Stimulated activated naive CD8-positive, alpha-beta T cell treated with anti-CD3 and anti-CD28 coated beads, Interleukin-15, Interleukin-2, amounts not matched to agents 100 U/mL and 50 U/mL, for 24 hours (primary cell): ENCODE measurements around the gene ANTXR2.

Experiments used
- ATAC-seq: fragments of 150-1000 bp; cut with Tn5 transposase; one replicate; pipeline ENCODE4 v1.10.0; 2021
- DNase-seq: peaks from one replicate; pipeline ENCODE4 v3.0.0; 2021

ANTXR2 gene

DNA sequence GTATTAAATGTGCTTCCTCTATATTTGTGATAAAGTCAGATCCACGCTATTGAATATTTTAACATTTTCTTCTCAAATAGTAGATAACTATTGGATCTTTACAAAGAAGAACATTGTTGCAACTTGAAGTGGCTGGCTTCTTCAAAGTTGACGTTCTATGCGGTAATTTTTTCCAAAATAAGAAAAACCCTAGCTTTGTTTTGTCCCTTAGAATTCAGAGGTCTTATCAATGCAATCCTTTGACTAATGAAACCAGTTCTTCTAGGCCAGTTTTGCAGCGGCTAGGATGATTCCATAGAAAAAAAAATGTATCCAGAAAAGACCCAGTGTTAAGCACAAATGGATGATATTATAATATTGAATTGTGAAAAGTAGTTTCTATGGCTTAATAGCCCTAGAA, 89.6 kb downstream of the ANTXR2 start:
- no peak for ATAC-seq

DNA sequence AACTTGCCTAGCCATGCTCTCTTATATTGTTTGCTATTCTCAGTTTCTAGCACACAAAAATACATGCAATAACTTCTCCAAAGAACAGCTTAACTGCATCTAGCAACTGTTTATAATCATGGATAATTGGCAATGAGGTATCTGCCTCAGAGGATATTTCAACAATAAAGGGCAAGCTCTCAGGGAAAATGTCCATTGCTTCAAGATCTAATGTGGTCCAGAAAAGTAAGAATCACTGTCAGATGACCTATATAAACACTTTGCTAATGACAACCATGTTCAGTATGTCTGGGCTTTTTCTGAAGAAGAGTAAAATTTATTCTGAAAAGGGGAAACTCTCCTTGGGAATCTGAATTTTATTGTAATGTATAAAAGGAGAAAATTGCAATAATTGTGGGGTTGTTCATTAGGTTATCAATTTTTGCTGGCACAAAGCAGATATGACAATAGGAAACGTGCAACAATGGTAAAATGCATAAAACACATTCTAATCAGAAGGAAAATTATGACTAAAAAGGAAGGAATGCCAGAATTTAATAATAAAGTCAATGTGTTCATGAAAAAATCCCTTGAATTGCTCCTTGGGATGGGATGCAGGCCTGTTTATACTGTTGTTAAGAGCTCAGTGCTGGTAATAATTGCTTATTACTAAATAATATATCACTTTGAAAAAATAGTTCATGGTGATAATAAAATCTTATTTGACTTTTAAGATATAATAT, 90.3 kb downstream of the ANTXR2 start:
- no peak for ATAC-seq
- DNase-seq = no peak

More for the DNA sequence above, 89.6 kb downstream of the ANTXR2 start:
- no peak for DNase-seq

- no peak for ATAC-seq
- DNase-seq = no peak
These were observed 92.6 kb downstream of the ANTXR2 start for GRCh38 chr4:79980448-79980847.

DNA sequence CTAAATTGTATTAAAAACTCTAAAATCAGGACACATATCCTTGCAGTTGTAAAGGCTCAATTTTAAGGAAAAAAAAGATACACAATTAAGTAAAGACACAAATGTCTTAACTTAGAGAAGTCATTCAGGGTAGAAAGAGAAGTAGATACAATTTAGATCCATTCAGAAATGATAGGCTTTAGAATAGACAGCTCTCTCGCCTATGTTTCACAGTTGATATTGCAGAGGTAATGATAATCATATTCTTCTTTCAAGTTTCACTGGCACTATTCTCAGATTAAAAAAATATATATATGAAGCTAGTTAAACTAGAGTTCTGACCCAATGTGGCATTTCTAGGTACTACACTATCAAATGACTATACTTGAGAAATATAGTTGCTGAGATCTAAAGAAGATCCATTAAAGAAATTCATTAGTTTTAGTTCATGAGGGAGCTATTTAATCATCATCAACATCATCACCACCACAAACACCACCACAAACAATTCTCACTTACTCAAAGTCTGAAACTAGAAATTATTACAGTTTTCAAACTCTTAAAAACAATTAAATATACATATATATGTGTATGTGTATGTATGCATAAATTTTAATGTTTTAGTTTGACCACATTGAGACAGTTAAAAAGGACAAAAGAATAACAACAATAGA, 93.1 kb downstream of the ANTXR2 start:
- ATAC-seq = no peak
- DNase-seq = no peak

DNA sequence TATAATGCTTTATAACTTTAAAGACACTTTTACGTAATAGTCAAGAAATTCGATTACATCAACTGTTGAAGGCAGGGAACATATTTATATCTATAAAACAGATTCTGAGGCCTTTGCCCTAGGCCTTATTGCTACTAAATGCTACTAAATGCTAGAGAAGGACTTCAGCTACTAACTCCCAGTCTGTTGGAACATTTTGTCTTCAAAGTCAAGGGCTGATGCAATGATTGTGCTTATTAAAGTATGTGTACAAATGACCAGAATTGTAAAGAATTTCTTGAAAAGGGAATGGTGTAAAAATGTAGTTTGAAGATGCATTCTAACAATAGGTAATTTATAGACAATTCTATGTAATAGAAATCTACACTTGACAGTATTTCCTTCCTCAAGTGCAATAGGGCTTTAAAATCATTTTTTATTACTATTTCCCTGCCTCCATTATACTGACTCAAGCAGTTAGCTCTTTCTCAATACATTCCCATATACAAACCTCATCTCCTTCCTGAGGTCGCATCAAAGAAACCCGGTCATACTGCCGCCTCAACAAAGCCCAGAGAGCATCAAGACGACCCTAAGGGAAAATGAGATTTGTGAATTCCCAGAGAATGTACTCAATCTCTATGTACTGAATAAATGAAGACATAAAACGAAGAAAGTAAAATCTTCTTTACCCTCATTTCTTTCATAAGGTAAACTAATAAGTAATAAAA, 95.7 kb downstream of the ANTXR2 start:
- ATAC-seq (no peak), DNase-seq (no peak)

DNA sequence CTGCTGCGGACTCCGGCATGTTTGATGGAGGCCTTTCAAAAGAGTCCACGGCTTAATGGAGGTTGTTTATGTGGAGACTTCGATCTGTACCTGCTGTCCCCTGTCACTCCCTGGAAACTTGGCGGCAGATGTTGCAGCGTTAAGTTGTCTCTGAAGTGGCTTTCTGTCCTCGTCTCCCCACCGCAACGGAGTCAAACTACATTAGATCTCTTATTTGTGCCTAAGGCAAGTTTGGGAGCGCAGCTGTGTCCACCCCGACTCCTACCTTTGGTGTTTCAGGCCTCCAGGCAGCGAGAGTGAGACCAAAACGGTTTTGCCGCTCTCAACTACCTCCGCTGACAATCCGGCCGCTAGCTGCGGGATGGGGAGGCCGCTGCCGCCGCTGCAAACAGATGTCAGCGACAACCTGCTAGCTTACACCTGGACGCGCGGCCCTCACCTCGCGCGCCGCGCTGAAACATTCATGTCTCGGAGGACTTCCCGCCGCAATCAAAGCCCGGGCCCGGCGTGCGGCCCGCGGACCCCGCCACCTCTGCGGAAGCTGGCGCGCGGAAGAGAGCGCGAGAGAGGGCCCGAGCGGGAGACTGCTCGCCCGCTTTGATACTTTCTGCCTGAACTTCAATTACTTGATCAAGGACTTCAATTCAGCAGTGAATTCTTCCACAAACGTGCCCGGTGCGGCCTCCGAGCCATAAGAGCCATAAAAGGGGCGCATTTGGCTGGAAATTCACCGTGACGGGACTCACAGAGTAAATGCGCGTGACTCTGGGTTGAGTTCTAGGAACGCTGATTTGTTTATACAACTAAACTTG, 108.4 kb downstream of the ANTXR2 start:
- no peak for DNase-seq
- no peak for ATAC-seq

DNA sequence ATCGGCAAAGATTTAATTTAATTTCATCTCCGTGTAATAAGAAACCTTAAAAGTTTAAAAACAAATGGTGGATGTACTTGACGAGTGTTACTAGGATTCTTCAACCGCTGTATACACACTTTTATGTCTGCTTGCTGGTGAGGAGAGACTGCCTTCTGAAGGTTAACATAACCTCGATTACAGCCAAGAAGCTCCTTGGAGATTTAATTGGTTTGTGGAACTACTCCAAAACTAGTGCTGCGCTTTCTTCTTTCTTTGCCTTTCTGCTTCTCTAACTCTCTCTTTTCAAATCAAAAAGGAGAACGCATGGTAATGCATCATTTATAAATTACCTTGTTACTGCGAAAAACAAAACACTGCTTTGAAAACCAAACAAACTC, 109.0 kb downstream of the ANTXR2 start:
- no peak for ATAC-seq
- no peak for DNase-seq

- DNase-seq = no peak
- no peak for ATAC-seq
These were observed 113.4 kb downstream of the ANTXR2 start for GRCh38 chr4:79959652-79960051.

DNA sequence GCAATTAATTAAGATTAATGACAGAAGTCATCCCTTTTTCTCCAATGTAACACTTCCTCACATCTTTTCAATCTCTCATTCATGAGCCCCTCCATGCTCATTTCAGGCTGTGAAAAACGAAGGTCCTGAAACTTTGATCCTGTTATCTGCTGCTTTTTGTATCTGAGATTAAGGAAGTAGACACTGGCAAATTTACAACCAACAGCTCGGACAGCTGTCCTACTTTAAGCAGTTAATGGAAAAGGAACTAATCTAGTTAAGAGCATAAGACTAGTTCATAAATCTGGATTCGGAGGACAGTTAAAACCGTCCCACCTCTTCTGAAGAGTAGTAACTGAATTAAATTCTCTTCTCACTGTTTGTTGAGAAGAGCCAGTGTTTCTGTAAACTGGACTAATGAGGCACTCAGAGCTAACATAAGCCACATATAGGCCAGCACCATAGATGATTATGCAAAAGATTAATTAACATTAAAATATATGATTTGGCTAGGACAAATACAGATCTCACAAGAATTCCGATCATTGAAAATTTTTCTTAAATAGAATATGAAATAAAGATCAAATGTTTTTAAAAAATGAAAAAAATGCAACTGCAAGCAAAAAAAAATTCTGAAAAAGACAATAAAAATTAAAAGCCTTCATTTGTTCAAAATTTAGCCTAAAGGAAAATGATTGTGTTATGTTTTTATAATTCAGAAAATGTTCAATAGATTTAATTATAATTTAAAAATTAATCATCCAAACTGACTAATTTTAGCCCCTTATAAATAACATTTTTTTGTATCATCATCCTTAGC, 114.4 kb downstream of the ANTXR2 start:
- DNase-seq (no peak), ATAC-seq (no peak)

DNA sequence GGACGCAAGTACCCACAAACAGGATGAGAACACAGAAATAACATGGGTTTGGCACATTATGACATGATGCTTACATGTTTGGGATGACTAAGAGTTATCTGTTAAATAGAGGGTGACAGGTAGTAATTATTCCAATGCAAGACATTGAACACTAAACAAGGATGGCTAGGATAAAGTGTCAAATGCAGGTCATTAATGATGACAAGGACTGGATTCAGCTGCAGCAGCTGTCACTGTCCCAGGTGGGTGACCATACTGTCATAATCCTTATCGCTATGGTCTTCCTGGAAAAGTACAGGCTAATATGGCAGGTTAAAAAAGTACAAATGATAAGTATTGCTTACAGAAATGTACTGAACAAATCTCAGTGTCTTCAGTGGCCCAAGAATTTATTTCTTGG, 123.9 kb downstream of the ANTXR2 start:
- no peak for DNase-seq
- no peak for ATAC-seq

- no peak for DNase-seq
These were observed 124.3 kb downstream of the ANTXR2 start for GRCh38 chr4:79948739-79949138.

GRCh38 chr4:79948261-79948660, 124.8 kb downstream of the ANTXR2 start:
- ATAC-seq = no peak
- DNase-seq = no peak

More at GRCh38 chr4:79948739-79949138, 124.3 kb downstream of the ANTXR2 start:
- ATAC-seq = no peak

DNA sequence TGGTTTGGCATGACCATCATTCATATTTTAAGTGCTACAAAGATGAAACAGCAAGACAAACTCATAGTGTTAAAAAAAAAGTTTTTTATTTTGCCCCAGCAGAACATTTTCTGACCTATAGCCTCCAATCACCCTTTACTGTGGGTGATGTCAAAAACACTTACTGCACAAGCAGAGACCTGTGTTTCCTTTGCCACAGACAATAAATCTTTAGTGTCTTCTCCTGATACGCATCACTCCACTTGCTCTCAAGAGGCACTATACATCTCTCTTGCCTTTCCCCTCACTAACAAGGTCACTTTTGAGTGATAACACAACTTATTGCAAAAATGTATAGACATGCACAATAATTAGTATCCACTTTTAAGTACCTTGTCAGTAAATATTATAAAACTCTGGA, 125.6 kb downstream of the ANTXR2 start:
- no peak for DNase-seq
- no peak for ATAC-seq

GRCh38 chr4:79935274-79935673, 137.8 kb downstream of the ANTXR2 start:
- DNase-seq = no peak
- no peak for ATAC-seq

DNA sequence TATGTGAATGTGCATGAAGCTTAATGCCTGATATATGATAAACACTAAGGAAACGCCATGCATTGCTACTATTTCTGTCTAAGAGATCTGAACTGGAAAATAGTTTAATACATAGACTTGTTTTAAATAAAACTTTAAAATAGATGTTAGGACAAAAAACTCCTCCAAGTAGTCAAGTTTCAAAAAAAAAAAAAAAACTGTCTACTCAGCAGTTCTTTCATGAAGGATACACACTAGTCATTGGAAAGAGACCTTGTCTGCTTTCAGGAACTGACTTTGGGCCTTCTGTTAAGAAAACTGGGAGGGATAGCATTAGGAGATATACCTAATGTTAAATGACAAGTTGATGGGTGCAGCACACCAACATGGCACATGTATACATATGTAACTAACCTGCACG, 138.4 kb downstream of the ANTXR2 start:
- ATAC-seq (no peak), DNase-seq (no peak)

GRCh38 chr4:79927931-79928330, 145.1 kb downstream of the ANTXR2 start:
- ATAC-seq (no peak), DNase-seq (no peak)

- DNase-seq = no peak
- ATAC-seq = no peak
These were observed 149.7 kb downstream of the ANTXR2 start for GRCh38 chr4:79923281-79923680.

DNA sequence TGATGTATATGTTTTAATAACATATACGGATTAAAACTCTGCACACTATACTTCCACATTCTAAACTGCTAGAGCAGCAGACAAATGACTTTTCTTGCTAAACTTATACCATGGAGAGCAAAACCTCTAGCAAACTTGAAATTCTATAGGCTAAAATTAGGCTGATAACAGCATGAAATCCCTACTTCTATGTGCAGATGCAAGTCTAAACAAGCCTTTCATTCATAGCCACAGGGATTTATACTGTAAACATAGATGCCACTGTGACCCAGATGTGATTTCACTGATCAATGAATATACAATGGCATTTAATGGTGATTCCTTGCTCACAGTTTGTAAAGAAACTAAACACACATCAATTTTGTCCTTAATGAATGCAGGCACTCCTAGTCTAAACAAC, 151.0 kb downstream of the ANTXR2 start:
- ATAC-seq (no peak), DNase-seq (no peak)

GRCh38 chr4:79920163-79920853, 152.7 kb downstream of the ANTXR2 start:
- ATAC-seq (peak; percentile 32), DNase-seq (no peak)

- no peak for ATAC-seq
- DNase-seq = no peak
These were observed 154.7 kb downstream of the ANTXR2 start for GRCh38 chr4:79918292-79918691.

GRCh38 chr4:79917246-79917645, 155.8 kb downstream of the ANTXR2 start:
- ATAC-seq (peak; percentile 46), DNase-seq (peak; percentile 51)
